ENCODE measurements around the gene SAP25.

The SAP25 gene

GRCh38 chr7:100563100-100563564, 10.6 kb downstream of the SAP25 start:
- H3K27ac ChIP-seq (ENCODE audit: low read depth, low read length): no peak overlapping the region
- H3K36me3 ChIP-seq (ENCODE audit: control insufficient read depth, low read length): no peaks in the 10 kb centered on the region
- no peak for TF ChIP-seq EZH2phosphoT487 (IDR thresholded peaks at IDR 0.05; ENCODE audit: borderline replicate concordance, low read length)
- TF ChIP-seq CTCF (IDR thresholded peaks at IDR 0.05; ENCODE audit: low read depth, low read length, poor library complexity, severe bottlenecking): no peak
- H3K4me1 ChIP-seq (ENCODE audit: control insufficient read depth, low read length): peaks cover 17% of the 10 kb centered on the region
- no peak overlapping the region for H3K4me2 ChIP-seq (ENCODE audit: low read length)
- H3K9me2 ChIP-seq (replicated peaks; ENCODE audit: control insufficient read depth, low read length): no peaks in the 10 kb centered on the region
- no peaks in the 10 kb centered on the region for H3K9me3 ChIP-seq (ENCODE audit: control insufficient read depth, insufficient read depth, low read length)
- no peaks in the 10 kb centered on the region for H3K79me2 ChIP-seq (ENCODE audit: control insufficient read depth, low read length)
- H3F3A ChIP-seq (ENCODE audit: control insufficient read depth, insufficient read depth): peaks cover 4% of the 10 kb centered on the region; the same call in 1 of the 2 replicates
- no peaks in the 10 kb centered on the region for H4K20me1 ChIP-seq (ENCODE audit: control insufficient read depth, insufficient read depth, low read depth, low read length)
- H3K27me3 ChIP-seq (ENCODE audit: control insufficient read depth, low read length): no peaks in the 10 kb centered on the region
- H3K4me3 ChIP-seq (ENCODE audit: low read length): no peak overlapping the region

GRCh38 chr7:100562195-100563099, 11.3 kb downstream of the SAP25 start:
- no peak overlapping the region for H3K4me3 ChIP-seq (ENCODE audit: low read length)
- no peaks in the 10 kb centered on the region for H3K27me3 ChIP-seq (ENCODE audit: control insufficient read depth, low read length)
- H3K9me2 ChIP-seq (replicated peaks; ENCODE audit: control insufficient read depth, low read length): no peaks in the 10 kb centered on the region
- no peaks in the 10 kb centered on the region for H3K9me3 ChIP-seq (ENCODE audit: control insufficient read depth, insufficient read depth, low read length)
- H3K4me2 ChIP-seq (ENCODE audit: low read length): no peak overlapping the region
- no peaks in the 10 kb centered on the region for H4K20me1 ChIP-seq (ENCODE audit: control insufficient read depth, insufficient read depth, low read depth, low read length)
- peaks cover 4% of the 10 kb centered on the region; the same call in 1 of the 2 replicates for H3F3A ChIP-seq (ENCODE audit: control insufficient read depth, insufficient read depth)
- peaks cover 10% of the 10 kb centered on the region for H3K4me1 ChIP-seq (ENCODE audit: control insufficient read depth, low read length)
- H3K79me2 ChIP-seq (ENCODE audit: control insufficient read depth, low read length): no peaks in the 10 kb centered on the region
- TF ChIP-seq CTCF (IDR thresholded peaks at IDR 0.05; ENCODE audit: low read depth, low read length, poor library complexity, severe bottlenecking): no peak
- no peak for TF ChIP-seq EZH2phosphoT487 (IDR thresholded peaks at IDR 0.05; ENCODE audit: borderline replicate concordance, low read length)
- no peaks in the 10 kb centered on the region for H3K36me3 ChIP-seq (ENCODE audit: control insufficient read depth, low read length)
- H3K27ac ChIP-seq (ENCODE audit: low read depth, low read length): no peak overlapping the region

GRCh38 chr7:100561491-100562194, 12.1 kb downstream of the SAP25 start:
- no peaks in the 10 kb centered on the region for H3K9me2 ChIP-seq (replicated peaks; ENCODE audit: control insufficient read depth, low read length)
- H3K4me1 ChIP-seq (ENCODE audit: control insufficient read depth, low read length): peaks cover 8% of the 10 kb centered on the region
- no peak overlapping the region for H3K27ac ChIP-seq (ENCODE audit: low read depth, low read length)
- H3F3A ChIP-seq (ENCODE audit: control insufficient read depth, insufficient read depth): peaks cover 4% of the 10 kb centered on the region; the same call in 1 of the 2 replicates
- H3K9me3 ChIP-seq (ENCODE audit: control insufficient read depth, insufficient read depth, low read length): no peaks in the 10 kb centered on the region
- H3K27me3 ChIP-seq (ENCODE audit: control insufficient read depth, low read length): no peaks in the 10 kb centered on the region
- no peak for TF ChIP-seq EZH2phosphoT487 (IDR thresholded peaks at IDR 0.05; ENCODE audit: borderline replicate concordance, low read length)
- TF ChIP-seq CTCF (IDR thresholded peaks at IDR 0.05; ENCODE audit: low read depth, low read length, poor library complexity, severe bottlenecking): no peak
- no peak overlapping the region for H3K4me3 ChIP-seq (ENCODE audit: low read length)
- no peaks in the 10 kb centered on the region for H3K79me2 ChIP-seq (ENCODE audit: control insufficient read depth, low read length)
- H3K36me3 ChIP-seq (ENCODE audit: control insufficient read depth, low read length): no peaks in the 10 kb centered on the region
- no peaks in the 10 kb centered on the region for H4K20me1 ChIP-seq (ENCODE audit: control insufficient read depth, insufficient read depth, low read depth, low read length)
- no peak overlapping the region for H3K4me2 ChIP-seq (ENCODE audit: low read length)

Measured in DOHH2 (cell line).